Prostate gland (tissue), 2 donors: ENCODE data around the gene DPM2. TPM values are rescaled to one million over a fixed set of nuclear protein-coding genes. Genes with fewer than 3 reads are reported as not detected.

Experiments
- DNase-seq: peaks from one replicate; pipeline ENCODE4 v3.0.0-alpha.2; 2019; ENCODE audit warnings: low spot score
- H3K27ac ChIP-seq, 2 donors: fragments of 200-600 bp; sonication (generic); 2 replicates each; pipeline ENCODE4 v1.5.1; 2017 to 2019
- H3K27me3 ChIP-seq: fragments of 200-600 bp; sonication (generic); replicated peaks from 2 replicates; pipeline ENCODE4 v1.5.1; 2019; ENCODE audit not compliant: insufficient read depth
- H3K36me3 ChIP-seq, 2 donors: fragments of 200-600 bp; sonication (generic); 1 replicate in 1 of 2; 2 replicates in 1 of 2; pipeline versions ENCODE4 v1.5.1 to v1.8.1; 2017 to 2019
- H3K4me1 ChIP-seq: fragments of 200-600 bp; sonication (generic); replicated peaks from 2 replicates; pipeline ENCODE4 v1.5.1; 2019
- H3K4me3 ChIP-seq, 2 donors: fragments of 200-600 bp; sonication (generic); 2 replicates each; pipeline ENCODE4 v1.5.1; 2017 to 2019
- H3K9me3 ChIP-seq: fragments of 200-600 bp; sonication (generic); 2 replicates; pipeline ENCODE4 v1.5.1; 2017
- CTCF ChIP-seq, 4 experiments: fragments of 200-600 bp in 2 of 4; fragments of 450-650 bp in 2 of 4; sonication (generic) in 2 of 4; IDR thresholded peaks; 1 replicate in 3 of 4; 2 replicates in 1 of 4; pipeline ENCODE4 v1.5.1; 2016 to 2019; ENCODE audit warnings: antibody characterized with exemption in 4 of 4, mild to moderate bottlenecking in 2 of 4, moderate library complexity in 2 of 4
- POLR2A ChIP-seq: fragments of 450-650 bp; IDR thresholded peaks from one replicate; pipeline ENCODE4 v1.6.1; 2016; ENCODE audit warnings: antibody characterized with exemption, mild to moderate bottlenecking
- POLR2AphosphoS5 ChIP-seq: sonication (generic); formaldehyde crosslinking; IDR thresholded peaks from one replicate; pipeline ENCODE4 v1.6.1; 2017; ENCODE audit warnings: antibody characterized with exemption
- WGBS: methylation state at CpG from one replicate; pipeline ENCODE4 v1.1.5; 2018; 5-methylcytosine and 5-hydroxymethylcytosine counted together
- intact Hi-C: fragments of 100-400 bp; cut with DNase I; formaldehyde crosslinking; loops from one replicate; pipeline ENCODE4 v1.14.2; 2022
- total RNA-seq, 2 donors: library from RNA; depleted of rRNA; stranded (reverse); fragments of >200 nt; gene quantifications; one replicate each; pipeline ENCODE4 v1.1.0, GENCODE V29; 2016

The DPM2 gene
- total RNA-seq, 2 donors from 2014 or later = 28.1 to 28.2 TPM

GRCh38 chr9:127973169-127974000 is 35.7 kb upstream of the DPM2 start:
- TF ChIP-seq POLR2AphosphoS5 (peak; percentile 55), POLR2A (no peak), CTCF (IDR thresholded peaks at IDR 0.05) (no peak)
- DNase-seq = no peak
- WGBS = 31% methylated on average over 16 of the region's 17 CpGs
- peak overlapping the region; percentile 59 to 92 for H3K27ac ChIP-seq
- H3K4me1 ChIP-seq = peaks cover 81% of the 10 kb centered on the region
- no peaks in the 10 kb centered on the region for H3K36me3 ChIP-seq
- intact Hi-C loops = no loop called here
- no peaks in the 10 kb centered on the region for H3K27me3 ChIP-seq
- H3K9me3 ChIP-seq = no peaks in the 10 kb centered on the region
- H3K4me3 ChIP-seq = no peak overlapping the region

- intact Hi-C loops = no loop called here
- Histone ChIP-seq H3K27me3 (no peaks in the 10 kb centered on the region), H3K9me3 (no peaks in the 10 kb centered on the region), H3K4me1 (peaks cover 88% of the 10 kb centered on the region), H3K27ac (peak overlapping the region; percentile 59 to 92), H3K36me3 (no peaks in the 10 kb centered on the region), H3K4me3 (no peak overlapping the region)
- TF ChIP-seq POLR2A (no peak), CTCF (IDR thresholded peaks at IDR 0.05) (no peak), POLR2AphosphoS5 (no peak)
- no peak for DNase-seq
- 38% methylated on average over 12 of the region's 12 CpGs for WGBS
Measured at GRCh38 chr9:127972236-127972871, 34.7 kb upstream of the DPM2 start.

GRCh38 chr9:127971357-127972235 is 33.9 kb upstream of the DPM2 start:
- no peak for DNase-seq
- no peaks in the 10 kb centered on the region for H3K9me3 ChIP-seq
- H3K27ac ChIP-seq = peak overlapping the region; percentile 59 to 92
- TF ChIP-seq CTCF (IDR thresholded peaks at IDR 0.05) = no peak
- TF ChIP-seq POLR2A = no peak
- TF ChIP-seq POLR2AphosphoS5 = no peak
- intact Hi-C loops = no loop called here
- no peaks in the 10 kb centered on the region for H3K27me3 ChIP-seq
- no peak overlapping the region for H3K4me3 ChIP-seq
- WGBS = 36% methylated on average over 20 of the region's 20 CpGs
- H3K36me3 ChIP-seq = no peaks in the 10 kb centered on the region
- peaks cover 89% of the 10 kb centered on the region for H3K4me1 ChIP-seq

GRCh38 chr9:127970401-127971313 is 33.0 kb upstream of the DPM2 start:
- DNase-seq = no peak
- Histone ChIP-seq H3K36me3 (no peaks in the 10 kb centered on the region), H3K4me3 (no peak overlapping the region), H3K4me1 (peaks cover 91% of the 10 kb centered on the region), H3K9me3 (no peaks in the 10 kb centered on the region), H3K27me3 (no peaks in the 10 kb centered on the region), H3K27ac (peak overlapping the region; percentile 90 to 92)
- intact Hi-C loops = no loop called here
- no peak for TF ChIP-seq POLR2AphosphoS5
- TF ChIP-seq CTCF (IDR thresholded peaks at IDR 0.05) = no peak
- no peak for TF ChIP-seq POLR2A
- 47% methylated on average over 16 of the region's 16 CpGs for WGBS
